HG03378 (cell line): Measurements from ENCODE around the gene PLSCR5.

Experiments used
- ATAC-seq: cut with Tn5 transposase; IDR thresholded peaks from one replicate; pipeline ENCODE4 v1.9.1; 2021; ENCODE audit warnings: mild to moderate bottlenecking, moderate library complexity; ENCODE audit not compliant: unreplicated experiment

PLSCR5 gene

GRCh38 chr3:146589899-146590508 is 15.1 kb downstream of the PLSCR5 start:
- ATAC-seq, result peak; percentile 59

- ATAC-seq, result no peak
Observed at GRCh38 chr3:146585156-146585555, 20.0 kb downstream of the PLSCR5 start.

GRCh38 chr3:146581951-146582467 is 23.1 kb downstream of the PLSCR5 start:
- no peak for ATAC-seq

GRCh38 chr3:146581080-146581601 is 24.0 kb downstream of the PLSCR5 start:
- ATAC-seq, result no peak

- ATAC-seq, result peak; percentile 78
Observed at GRCh38 chr3:146577662-146578061, 27.5 kb downstream of the PLSCR5 start.

GRCh38 chr3:146575636-146576035 is 29.5 kb downstream of the PLSCR5 start:
- ATAC-seq, result no peak

- ATAC-seq, result no peak
Observed at GRCh38 chr3:146574173-146574572, 31.0 kb downstream of the PLSCR5 start.

- ATAC-seq, result no peak
Observed at GRCh38 chr3:146569314-146569713, 35.8 kb downstream of the PLSCR5 start.

GRCh38 chr3:146566138-146566537 is 39.0 kb downstream of the PLSCR5 start:
- ATAC-seq, result no peak

- no peak for ATAC-seq
Observed at GRCh38 chr3:146561879-146562278, 43.3 kb downstream of the PLSCR5 start.

GRCh38 chr3:146561463-146561862 is 43.7 kb downstream of the PLSCR5 start:
- no peak for ATAC-seq

GRCh38 chr3:146560678-146561077 is 44.5 kb downstream of the PLSCR5 start:
- ATAC-seq, result no peak

- no peak for ATAC-seq
Observed at GRCh38 chr3:146559388-146559787, 45.8 kb downstream of the PLSCR5 start.

- ATAC-seq, result peak; percentile 44
Observed at GRCh38 chr3:146558781-146559180, 46.4 kb downstream of the PLSCR5 start.

GRCh38 chr3:146557745-146558144 is 47.4 kb downstream of the PLSCR5 start:
- ATAC-seq, result no peak

- no peak for ATAC-seq
Observed at GRCh38 chr3:146555311-146555710, 49.8 kb downstream of the PLSCR5 start.

GRCh38 chr3:146554151-146554760 is 50.9 kb downstream of the PLSCR5 start:
- no peak for ATAC-seq

- ATAC-seq, result peak; percentile 98
Observed at GRCh38 chr3:146550743-146551510, 54.2 kb downstream of the PLSCR5 start.

- no peak for ATAC-seq
Observed at GRCh38 chr3:146550070-146550615, 55.0 kb downstream of the PLSCR5 start.

- ATAC-seq, result no peak
Observed at GRCh38 chr3:146547235-146547835, 57.8 kb downstream of the PLSCR5 start.
